HG02678 (cell line): Measurements from ENCODE around the gene TREML2.
A peak's percentile ranks its signal among the peaks of the same experiment; 100 is the strongest.
"Not testable (repeated sequence)": the region's sequence is repeated elsewhere in the genome, so short reads cannot be mapped to it uniquely, and the experiment has no call there.

Experiments
- ATAC-seq: cut with Tn5 transposase; IDR thresholded peaks from one replicate; pipeline ENCODE4 v1.9.1; 2021; ENCODE audit warnings: mild to moderate bottlenecking, moderate library complexity; ENCODE audit not compliant: unreplicated experiment

TREML2 gene

DNA sequence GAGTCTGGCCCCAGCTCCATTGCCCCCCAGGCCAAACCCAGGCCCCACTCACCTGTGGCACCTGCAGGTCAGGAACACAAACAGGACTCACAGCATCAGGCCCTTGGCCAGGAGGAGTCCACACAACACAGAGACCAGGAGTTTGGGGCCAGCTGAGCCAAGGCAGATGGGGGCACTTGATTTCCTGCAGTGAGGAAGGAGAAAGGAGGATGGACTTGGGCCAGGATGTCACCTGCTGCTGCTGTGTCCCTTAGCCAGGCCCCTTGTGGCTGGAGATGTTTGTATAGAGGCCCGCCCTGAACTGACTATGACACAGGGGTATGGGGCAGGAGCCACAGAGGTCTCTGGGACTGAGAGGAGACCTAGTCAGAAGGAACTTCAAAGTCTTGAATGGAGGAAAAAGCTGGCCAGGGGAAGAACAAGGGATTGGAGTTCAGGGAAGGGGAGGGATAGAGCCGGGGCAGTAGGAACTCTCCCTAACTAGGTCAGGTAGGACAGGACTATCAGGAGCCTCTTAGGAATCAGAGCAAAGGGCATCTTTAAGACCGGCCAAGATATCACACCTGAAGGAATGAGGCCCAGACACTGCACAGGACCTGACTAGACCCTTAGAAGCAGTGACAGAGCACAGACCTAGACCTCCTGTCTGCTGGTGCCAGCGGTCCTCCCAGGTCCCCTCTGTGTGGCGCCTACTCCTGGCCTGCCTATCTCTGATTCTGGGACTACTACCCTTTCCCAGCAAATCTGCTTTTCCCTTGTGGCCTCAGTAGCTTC, 8.8 kb upstream of the TREML2 start:
- no peak for ATAC-seq

DNA sequence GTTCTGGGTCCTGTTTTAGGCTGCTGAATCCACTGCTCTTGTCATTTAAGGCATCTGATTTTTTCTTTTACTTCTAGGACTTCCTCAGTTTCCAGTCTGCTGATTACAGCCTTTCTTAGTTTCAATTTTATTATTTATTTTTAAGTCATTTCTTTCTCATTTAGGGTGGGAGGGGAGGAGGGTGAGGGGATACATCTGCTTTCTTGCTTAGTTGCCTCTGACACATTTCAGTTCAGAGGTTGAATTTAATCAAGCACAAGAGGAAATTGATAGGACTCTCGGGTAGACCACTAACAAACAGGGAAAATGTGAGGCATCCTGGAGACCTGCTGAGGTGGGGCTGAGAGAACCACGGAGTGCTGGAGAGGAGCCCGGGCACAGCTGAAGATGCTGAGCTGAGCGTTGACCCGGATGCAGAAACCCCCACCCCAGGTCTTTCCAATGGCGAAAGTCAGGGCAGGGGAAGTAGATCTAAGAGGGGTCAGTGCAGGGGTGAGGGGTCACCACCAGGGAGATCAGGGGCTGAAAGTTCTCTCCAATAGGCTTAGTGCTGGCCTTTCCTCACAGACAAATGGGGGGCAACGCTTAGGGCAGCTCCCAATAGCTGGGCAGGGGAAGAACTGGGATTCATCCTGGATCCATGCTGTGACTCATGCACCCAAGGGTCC, 7.6 kb upstream of the TREML2 start:
- no peak for ATAC-seq

GRCh38 chr6:41204156-41204555, 3.2 kb upstream of the TREML2 start:
- no peak for ATAC-seq

DNA sequence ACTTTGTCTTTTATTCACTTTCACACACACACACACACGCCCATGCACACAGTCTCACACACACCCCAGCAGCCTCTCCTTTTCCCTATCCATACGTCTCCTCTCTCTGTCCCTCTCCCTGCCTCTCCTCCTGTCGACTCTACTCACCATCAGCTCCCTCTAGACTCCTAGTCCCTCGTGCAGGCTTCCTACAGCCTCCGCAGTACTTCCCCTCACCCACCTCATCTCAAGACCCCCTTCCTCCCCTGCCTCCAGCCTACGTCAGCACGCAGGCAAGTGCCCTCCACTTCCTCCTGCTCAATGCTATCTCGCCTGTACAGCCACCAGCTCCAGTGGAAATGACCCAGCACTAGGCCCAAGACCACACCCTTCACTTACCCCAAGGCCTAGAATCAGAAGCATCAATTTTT, 820 bp upstream of the TREML2 start:
- no peak for ATAC-seq

DNA sequence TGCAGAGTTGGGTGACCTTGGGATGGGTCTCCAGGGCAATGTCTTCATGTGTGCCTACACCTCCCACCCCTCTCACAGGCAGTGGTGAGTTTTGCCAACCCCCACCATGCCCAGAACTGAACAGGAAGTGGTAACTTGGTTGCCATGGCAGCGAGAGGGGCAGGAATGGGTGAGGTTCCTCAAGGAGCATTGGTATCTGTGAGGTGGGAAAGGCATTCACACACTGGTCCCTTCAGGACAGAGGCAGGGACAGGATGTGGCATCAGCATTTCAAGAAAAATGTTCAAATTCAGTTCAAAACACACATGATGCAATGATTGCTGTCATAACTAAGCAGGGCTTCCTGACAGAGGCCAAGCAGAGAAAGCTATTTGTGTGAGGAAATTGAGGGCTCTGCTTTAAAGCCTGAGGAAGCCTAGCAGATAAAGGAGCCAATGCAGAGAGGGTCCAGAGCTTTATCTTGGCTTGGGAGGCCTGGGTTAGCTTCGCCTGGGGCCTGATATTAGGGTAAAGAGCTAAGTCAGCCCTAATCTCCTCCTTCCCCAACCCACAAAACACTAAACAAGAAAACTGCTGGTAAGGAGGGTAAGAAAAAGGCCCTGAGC, 551 bp downstream of the TREML2 start:
- peak; percentile 35 for ATAC-seq

GRCh38 chr6:41199552-41200246, 1.2 kb downstream of the TREML2 start:
- ATAC-seq, result no peak

DNA sequence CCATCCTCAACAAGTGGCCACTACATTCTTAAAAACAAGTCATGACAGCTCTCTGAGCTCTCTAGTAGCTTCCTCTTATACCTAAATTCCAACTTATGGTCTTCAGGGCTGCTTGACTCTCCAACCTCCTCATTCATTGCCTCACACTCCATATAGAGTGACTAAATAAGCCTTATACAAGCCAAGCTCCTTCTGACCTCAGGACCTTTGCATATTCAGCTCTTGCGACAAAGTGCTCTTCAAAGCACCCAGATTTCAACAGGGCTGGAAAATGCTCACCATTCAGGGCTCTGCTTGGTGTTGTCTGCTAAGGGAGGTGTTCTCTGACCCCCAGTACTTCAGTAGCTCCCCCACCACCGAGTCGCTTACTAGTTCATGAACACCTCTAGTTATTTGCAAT, 3.7 kb downstream of the TREML2 start:
- ATAC-seq, result no peak

DNA sequence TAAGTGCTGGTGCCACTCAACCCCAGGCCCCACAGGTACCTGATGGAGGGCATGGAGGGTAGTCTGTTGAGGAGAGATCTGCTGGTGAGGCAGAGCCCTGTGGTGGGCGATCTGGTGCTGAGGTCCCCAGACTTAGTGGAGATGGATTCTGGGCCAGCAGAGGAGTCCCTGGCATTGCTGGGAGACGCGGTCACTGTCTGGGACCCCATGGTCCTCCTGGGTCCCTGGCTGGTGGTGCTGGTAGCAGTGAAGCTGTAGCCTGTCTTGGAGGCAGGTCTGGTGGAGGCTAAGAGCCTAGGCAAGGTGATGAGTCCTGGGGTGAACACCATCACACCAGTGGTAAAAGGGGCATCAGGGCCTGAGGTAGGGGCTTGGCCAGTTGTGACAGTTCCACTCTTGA, 6.6 kb downstream of the TREML2 start:
- ATAC-seq, result no peak

DNA sequence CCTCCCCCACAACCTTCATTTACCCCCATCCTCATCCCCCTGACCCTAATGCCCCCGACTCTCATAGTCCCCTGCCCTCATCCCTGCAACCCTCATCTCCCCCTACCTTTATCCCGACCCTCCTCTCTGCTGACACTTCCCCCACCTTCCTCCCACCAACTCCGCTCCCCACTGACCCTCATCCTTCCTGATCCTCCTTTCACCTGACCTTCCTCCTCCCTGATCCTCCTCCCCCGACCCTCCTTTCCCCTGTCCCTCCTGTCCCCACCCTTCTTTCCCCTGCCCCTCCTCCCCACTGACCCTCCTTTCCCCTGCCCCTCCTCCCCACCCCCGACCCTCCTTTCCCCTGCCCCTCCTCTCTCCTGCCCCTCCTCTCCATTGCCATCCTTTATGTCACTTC, 7.1 kb downstream of the TREML2 start:
- no peak for ATAC-seq

DNA sequence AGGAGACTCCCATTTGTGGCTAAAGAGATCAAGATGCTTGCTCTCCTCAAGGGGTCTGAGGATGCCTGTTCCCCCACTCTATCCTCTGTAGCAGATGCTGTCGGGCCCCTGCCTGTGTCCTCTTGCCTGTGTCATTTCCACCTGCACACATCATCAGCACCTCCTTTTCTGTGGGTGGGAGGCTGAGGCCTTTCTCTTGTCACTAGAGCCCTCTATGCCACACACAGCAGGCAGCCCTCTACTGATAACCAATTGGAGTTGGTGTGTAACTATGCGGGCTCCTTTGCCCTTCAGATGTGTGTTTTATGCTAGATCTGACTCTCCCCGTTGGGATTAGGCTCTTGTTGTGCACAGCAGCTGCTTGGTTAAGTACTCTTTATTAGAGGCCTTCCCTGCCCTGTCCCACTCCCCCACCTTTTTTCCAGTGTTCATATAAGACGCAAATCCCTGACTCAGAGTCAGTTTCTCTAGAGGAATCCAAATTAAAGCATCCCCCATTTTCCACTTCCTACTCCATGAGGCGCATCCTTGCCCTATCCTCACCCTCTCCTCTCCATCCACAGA, 7.7 kb downstream of the TREML2 start:
- no peak for ATAC-seq

GRCh38 chr6:41191569-41191968, 9.4 kb downstream of the TREML2 start:
- ATAC-seq, result no peak

- no peak for ATAC-seq
These were observed 10.2 kb downstream of the TREML2 start for GRCh38 chr6:41190791-41191190.

- no peak for ATAC-seq
These were observed 11.0 kb downstream of the TREML2 start for GRCh38 chr6:41189967-41190366.

DNA sequence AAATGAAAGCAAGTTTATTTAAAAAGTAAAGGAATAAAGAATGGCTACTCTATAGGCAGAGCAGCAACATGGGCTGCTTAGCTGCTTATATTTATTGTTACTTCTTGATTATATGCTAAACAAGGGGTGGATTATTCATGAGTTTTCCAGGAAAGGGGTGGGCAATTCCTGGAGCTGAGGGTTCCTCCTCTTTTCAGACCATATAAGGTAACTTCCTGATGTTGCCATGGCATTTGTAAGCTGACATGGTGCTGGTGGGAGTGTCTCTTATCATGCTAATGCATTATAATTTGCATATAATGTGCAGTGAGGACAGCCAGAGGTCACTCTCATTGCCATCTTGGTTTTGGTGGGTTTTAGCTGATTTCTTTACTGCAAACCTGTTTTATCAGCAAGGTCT, 11.9 kb downstream of the TREML2 start:
- not testable (repeated sequence) for ATAC-seq

DNA sequence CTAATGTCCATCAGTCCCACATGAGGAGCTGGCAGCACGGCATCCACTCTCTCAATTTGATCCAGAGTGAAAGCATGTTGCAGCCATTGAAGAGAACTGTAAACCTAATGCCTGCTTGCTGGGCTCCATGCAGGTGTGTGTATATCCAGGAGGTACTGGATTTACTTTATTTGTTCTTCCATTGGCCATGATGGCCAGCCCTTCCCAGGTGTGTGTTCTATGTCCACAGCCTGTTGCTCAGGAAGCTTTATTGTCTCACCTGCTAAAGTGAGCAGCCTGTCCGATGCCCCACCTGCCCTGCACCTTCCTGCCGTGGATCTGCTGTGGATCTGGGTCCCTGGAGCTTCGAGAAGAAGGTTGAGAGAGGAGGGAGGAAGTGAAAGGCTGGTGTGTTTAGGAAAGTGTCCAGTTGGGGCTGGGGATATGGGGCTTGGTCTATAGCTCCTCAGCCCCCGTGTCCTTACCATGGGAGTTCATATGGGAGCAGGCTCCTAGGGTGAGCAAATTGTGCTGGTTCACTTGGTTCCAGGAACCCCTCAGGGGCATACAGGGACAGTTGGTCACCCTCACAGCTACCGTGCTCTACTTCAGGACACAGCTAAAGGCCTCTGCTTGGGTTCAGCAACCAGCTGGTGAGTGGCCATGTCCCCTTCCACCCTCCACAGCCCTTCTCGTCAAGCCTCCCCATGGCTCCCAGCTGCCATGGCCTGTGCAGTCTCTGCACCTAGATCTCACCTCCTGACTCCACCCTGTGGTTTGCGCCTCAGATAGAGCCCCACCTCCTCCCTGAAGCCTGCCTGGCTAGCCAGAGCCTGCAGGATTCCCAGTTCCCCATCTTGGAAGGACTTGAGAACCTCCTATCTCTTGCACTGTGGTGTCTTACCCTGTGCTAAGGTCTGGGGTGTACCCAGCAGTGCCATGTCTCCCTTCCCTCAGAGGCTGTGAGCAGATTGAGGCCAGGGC, 12.7 kb downstream of the TREML2 start:
- ATAC-seq, result no peak

GRCh38 chr6:41186031-41186562, 14.9 kb downstream of the TREML2 start:
- no peak for ATAC-seq

- ATAC-seq, result no peak
These were observed 16.2 kb downstream of the TREML2 start for GRCh38 chr6:41184761-41185160.

DNA sequence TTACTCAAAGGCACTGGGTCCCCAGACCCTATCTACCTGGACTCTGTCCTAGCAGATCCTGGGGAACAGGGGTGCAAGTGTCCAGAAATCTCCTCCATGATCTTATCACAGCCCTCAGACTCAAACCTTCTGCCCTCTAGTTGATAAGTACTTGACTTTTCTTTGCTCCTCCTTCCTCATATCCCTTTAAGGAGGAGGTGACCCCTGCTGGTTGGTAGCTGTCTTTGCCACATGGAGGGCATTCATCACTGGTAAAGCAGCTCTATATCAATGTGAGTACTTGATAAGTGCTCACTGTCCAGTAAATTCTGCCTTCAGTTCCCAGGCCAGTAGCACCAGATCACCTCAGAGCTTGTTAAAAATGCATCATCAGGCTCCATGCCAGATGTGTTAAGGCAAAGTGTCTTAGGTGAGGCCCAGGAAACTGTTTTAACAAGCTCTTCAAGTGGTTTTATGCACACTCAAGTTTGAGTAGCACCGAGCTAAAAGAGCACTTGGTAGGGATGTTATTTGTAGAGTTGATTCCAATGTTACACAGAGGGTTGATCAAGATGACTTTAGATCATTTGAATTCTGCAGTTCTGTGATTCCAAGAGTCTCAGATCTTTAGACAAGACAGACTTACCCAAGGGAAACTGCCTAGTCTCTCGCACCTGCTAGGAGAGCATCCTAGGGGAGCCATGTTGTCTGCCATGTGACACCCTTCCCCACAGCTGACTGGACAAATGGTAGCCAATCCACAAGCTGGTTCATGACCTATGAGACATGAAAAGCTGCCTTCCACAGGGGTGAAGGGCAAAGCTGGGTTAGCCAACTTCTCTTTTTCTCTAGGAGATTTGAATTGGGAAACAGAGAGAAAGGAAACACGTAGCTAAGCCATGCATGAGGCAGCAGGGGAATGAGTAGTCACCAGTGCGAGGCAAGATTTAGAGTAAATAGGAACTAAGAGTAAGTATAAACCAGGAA, 18.6 kb downstream of the TREML2 start:
- peak; percentile 56 for ATAC-seq

- ATAC-seq, result no peak
These were observed 19.4 kb downstream of the TREML2 start for GRCh38 chr6:41181566-41181965.
